ENCODE measurements around the gene MARCHF2.

MARCHF2 gene

DNA sequence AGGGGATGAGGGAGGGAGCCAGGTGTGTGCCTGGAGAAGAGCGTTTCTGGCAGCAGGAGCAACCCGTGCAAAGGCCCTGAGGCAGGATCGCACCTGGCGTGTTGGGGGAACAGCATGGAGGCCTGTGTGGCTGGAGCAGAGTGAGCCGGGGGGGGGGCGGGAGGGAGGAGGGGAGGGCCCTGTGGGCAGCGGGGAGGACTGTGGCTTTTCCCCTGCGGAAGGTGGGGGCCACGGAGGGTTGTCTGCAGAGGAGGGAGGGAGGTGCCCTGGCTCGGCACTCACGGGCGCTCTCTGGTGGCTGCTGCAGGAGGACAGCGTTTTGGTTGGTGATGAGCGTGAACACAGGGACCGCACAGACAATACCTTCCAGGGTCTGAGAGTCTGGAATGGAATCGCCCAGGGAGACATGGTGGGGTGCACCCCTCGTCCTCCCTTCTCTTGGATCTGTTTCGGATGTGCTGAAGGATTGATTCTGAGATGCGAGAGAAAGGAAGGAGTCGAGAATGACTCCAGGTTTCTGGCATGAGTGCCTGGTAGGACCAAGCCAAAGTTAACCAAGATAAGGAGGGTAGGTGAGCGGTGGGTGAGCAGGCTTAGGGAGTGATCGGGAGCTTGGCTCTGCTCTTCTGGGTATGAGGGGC is 16.4 kb upstream of the MARCHF2 start (continued):
- TF ChIP-seq ZNF121 (tag by site-specific recombination; IDR thresholded peaks at IDR 0.05) (no peak), ZIC2 (tag by site-specific recombination; IDR thresholded peaks at IDR 0.05) (peak; percentile 25; the same call in 1 of the 2 replicates), ZNF174 (tag by site-specific recombination; IDR thresholded peaks at IDR 0.05) (no peak), ZNF549 (tag by site-specific recombination; IDR thresholded peaks at IDR 0.05) (no peak), ZNF629 (tag by site-specific recombination; IDR thresholded peaks at IDR 0.05) (0 out of 2 replicates have a peak, but pooled peaks have one; percentile 38), ZNF510 (tag by site-specific recombination; IDR thresholded peaks at IDR 0.05; ENCODE audit: insufficient replicate concordance) (no peak), ZBTB20 (tag by site-specific recombination; IDR thresholded peaks at IDR 0.05) (no peak), ZNF571 (tag by site-specific recombination; IDR thresholded peaks at IDR 0.05) (no peak), ZNF37A (tag by site-specific recombination; IDR thresholded peaks at IDR 0.05) (no peak), MYNN (tag by site-specific recombination; IDR thresholded peaks at IDR 0.05; ENCODE audit: borderline replicate concordance) (no peak), ZNF211 (tag by site-specific recombination; IDR thresholded peaks at IDR 0.05; ENCODE audit: low read depth) (no peak), ZNF132 (tag by site-specific recombination; IDR thresholded peaks at IDR 0.05; ENCODE audit: borderline replicate concordance) (no peak), BCL11B (tag by site-specific recombination; IDR thresholded peaks at IDR 0.05; ENCODE audit: low read depth) (no peak), ZNF133 (tag by site-specific recombination; IDR thresholded peaks at IDR 0.05) (no peak), ZNF791 (tag by site-specific recombination; IDR thresholded peaks at IDR 0.05) (no peak), ZFHX2 (tag by site-specific recombination; conservative IDR thresholded peaks at IDR 0.05) (peak; percentile 68), ZBTB48 (tag by site-specific recombination; IDR thresholded peaks at IDR 0.05) (peak; percentile 47; the same call in 1 of the 2 replicates), ZNF548 (tag by site-specific recombination; IDR thresholded peaks at IDR 0.05) (no peak), HOXD13 (CRISPR knock-in tag; IDR thresholded peaks at IDR 0.05; ENCODE audit: borderline replicate concordance) (no peak), ZFP69B (tag by site-specific recombination; IDR thresholded peaks at IDR 0.05) (0 out of 2 replicates have a peak, but pooled peaks have one; percentile 47), ZNF600 (tag by site-specific recombination; IDR thresholded peaks at IDR 0.05) (0 out of 2 replicates have a peak, but pooled peaks have one; percentile 33), ZBTB17 (tag by site-specific recombination; IDR thresholded peaks at IDR 0.05) (peak; percentile 43; the same call in 1 of the 2 replicates), ZNF792 (tag by site-specific recombination; IDR thresholded peaks at IDR 0.05) (no peak), ZNF2 (tag by site-specific recombination; IDR thresholded peaks at IDR 0.05) (0 out of 2 replicates have a peak, but pooled peaks have one; percentile 28), SP2 (tag by site-specific recombination; IDR thresholded peaks at IDR 0.05) (peak; percentile 72)
- TF ChIP-seq, protein P1, sequence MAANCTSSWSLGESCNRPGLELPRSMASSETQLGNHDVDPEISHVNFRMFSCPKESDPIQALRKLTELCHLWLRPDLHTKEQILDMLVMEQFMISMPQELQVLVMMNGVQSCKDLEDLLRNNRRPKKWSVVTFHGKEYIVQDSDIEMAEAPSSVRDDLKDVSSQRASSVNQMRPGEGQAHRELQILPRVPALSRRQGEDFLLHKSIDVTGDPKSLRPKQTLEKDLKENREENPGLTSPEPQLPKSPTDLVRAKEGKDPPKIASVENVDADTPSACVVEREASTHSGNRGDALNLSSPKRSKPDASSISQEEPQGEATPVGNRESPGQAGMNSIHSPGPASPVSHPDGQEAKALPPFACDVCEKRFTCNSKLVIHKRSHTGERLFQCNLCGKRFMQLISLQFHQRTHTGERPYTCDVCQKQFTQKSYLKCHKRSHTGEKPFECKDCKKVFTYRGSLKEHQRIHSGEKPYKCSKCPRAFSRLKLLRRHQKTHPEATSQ (tag by site-specific recombination; IDR thresholded peaks at IDR 0.05), result no peak
- TF ChIP-seq, protein P2, sequence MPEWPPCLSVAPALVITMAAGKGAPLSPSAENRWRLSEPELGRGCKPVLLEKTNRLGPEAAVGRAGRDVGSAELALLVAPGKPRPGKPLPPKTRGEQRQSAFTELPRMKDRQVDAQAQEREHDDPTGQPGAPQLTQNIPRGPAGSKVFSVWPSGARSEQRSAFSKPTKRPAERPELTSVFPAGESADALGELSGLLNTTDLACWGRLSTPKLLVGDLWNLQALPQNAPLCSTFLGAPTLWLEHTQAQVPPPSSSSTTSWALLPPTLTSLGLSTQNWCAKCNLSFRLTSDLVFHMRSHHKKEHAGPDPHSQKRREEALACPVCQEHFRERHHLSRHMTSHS (tag by site-specific recombination; IDR thresholded peaks at IDR 0.05), result no peak
- TF ChIP-seq, protein P3, sequence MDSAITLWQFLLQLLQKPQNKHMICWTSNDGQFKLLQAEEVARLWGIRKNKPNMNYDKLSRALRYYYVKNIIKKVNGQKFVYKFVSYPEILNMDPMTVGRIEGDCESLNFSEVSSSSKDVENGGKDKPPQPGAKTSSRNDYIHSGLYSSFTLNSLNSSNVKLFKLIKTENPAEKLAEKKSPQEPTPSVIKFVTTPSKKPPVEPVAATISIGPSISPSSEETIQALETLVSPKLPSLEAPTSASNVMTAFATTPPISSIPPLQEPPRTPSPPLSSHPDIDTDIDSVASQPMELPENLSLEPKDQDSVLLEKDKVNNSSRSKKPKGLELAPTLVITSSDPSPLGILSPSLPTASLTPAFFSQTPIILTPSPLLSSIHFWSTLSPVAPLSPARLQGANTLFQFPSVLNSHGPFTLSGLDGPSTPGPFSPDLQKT (IDR thresholded peaks at IDR 0.05; ENCODE audit: borderline replicate concordance, low read depth, low read length), result no peak
- TF ChIP-seq, protein P4, sequence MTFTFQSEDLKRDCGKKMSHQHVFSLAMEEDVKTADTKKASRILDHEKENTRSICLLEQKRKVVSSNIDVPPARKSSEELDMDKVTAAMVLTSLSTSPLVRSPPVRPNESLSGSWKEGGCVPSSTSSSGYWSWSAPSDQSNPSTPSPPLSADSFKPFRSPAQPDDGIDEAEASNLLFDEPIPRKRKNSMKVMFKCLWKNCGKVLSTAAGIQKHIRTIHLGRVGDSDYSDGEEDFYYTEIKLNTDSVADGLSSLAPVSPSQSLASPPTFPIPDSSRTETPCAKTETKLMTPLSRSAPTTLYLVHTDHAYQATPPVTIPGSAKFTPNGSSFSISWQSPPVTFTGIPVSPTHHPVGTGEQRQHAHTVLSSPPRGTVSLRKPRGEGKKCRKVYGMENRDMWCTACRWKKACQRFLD (tag by site-specific recombination; IDR thresholded peaks at IDR 0.05), result no peak
- TF ChIP-seq, protein P5, sequence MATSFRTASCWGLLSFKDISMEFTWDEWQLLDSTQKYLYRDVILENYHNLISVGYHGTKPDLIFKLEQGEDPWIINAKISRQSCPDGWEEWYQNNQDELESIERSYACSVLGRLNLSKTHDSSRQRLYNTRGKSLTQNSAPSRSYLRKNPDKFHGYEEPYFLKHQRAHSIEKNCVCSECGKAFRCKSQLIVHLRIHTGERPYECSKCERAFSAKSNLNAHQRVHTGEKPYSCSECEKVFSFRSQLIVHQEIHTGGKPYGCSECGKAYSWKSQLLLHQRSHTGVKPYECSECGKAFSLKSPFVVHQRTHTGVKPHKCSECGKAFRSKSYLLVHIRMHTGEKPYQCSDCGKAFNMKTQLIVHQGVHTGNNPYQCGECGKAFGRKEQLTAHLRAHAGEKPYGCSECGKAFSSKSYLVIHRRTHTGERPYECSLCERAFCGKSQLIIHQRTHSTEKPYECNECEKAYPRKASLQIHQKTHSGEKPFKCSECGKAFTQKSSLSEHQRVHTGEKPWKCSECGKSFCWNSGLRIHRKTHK (tag by site-specific recombination; IDR thresholded peaks at IDR 0.05), result no peak
- TF ChIP-seq, protein P6, sequence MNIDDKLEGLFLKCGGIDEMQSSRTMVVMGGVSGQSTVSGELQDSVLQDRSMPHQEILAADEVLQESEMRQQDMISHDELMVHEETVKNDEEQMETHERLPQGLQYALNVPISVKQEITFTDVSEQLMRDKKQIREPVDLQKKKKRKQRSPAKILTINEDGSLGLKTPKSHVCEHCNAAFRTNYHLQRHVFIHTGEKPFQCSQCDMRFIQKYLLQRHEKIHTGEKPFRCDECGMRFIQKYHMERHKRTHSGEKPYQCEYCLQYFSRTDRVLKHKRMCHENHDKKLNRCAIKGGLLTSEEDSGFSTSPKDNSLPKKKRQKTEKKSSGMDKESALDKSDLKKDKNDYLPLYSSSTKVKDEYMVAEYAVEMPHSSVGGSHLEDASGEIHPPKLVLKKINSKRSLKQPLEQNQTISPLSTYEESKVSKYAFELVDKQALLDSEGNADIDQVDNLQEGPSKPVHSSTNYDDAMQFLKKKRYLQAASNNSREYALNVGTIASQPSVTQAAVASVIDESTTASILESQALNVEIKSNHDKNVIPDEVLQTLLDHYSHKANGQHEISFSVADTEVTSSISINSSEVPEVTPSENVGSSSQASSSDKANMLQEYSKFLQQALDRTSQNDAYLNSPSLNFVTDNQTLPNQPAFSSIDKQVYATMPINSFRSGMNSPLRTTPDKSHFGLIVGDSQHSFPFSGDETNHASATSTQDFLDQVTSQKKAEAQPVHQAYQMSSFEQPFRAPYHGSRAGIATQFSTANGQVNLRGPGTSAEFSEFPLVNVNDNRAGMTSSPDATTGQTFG (tag by site-specific recombination; IDR thresholded peaks at IDR 0.05; ENCODE audit: borderline replicate concordance), result no peak
- TF ChIP-seq, protein P7, sequence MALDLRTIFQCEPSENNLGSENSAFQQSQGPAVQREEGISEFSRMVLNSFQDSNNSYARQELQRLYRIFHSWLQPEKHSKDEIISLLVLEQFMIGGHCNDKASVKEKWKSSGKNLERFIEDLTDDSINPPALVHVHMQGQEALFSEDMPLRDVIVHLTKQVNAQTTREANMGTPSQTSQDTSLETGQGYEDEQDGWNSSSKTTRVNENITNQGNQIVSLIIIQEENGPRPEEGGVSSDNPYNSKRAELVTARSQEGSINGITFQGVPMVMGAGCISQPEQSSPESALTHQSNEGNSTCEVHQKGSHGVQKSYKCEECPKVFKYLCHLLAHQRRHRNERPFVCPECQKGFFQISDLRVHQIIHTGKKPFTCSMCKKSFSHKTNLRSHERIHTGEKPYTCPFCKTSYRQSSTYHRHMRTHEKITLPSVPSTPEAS (tag by site-specific recombination; IDR thresholded peaks at IDR 0.05), result no peak
